ENCODE measurements around the gene BOD1.

- no peak for TF ChIP-seq CTCF (IDR thresholded peaks at IDR 0.05)
- TF ChIP-seq POLR2AphosphoS5 (IDR thresholded peaks at IDR 0.05) = no peak
These were observed 20.6 kb downstream of the BOD1 start for GRCh38 chr5:173595841-173596240.
